Measurements from ENCODE around the gene MYEF2.

Gene MYEF2

DNA sequence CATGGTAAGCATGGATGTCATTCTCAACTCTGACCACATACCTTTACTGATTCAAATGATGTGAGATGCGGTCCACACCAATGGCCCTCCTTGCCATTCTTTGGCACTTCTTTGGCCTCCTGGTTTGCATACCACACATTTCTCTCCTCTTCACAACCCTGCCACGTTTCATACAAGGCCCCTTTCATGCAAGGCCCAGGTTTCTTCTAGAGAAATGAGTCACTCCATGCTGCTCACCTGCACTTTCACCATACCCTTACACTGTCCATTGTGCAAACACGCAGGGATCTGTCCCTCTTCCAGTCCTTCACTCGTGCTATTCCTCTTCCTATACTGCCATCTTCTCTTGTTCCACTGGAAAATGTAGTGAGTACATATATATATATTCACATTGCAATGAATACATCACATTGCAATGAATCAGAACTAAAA lies 81.7 kb downstream of the MYEF2 start:
- no peaks in the 10 kb centered on the region for H3K4me1 ChIP-seq (ENCODE audit: control insufficient read depth in 5 of 5, insufficient read depth in 5 of 5, low read length in 5 of 5)
- H3K27ac ChIP-seq (ENCODE audit: low read depth, low read length) = no peak overlapping the region
- H3K9me3 ChIP-seq (ENCODE audit: control insufficient read depth in 5 of 5, low read length in 5 of 5) = no peaks in the 10 kb centered on the region
- no peak overlapping the region for H3K4me3 ChIP-seq (ENCODE audit: low read depth in 1 of 5, low read length in 5 of 5)
- no peaks in the 10 kb centered on the region for H3K36me3 ChIP-seq (ENCODE audit: control insufficient read depth in 5 of 5, insufficient read depth in 5 of 5, low read length in 5 of 5)
- no peak overlapping the region for H3K9ac ChIP-seq (ENCODE audit: low read length in 5 of 5)
- no peaks in the 10 kb centered on the region for H3K27me3 ChIP-seq (ENCODE audit: control insufficient read depth in 5 of 5, insufficient read depth in 4 of 5, low read length in 5 of 5)

DNA sequence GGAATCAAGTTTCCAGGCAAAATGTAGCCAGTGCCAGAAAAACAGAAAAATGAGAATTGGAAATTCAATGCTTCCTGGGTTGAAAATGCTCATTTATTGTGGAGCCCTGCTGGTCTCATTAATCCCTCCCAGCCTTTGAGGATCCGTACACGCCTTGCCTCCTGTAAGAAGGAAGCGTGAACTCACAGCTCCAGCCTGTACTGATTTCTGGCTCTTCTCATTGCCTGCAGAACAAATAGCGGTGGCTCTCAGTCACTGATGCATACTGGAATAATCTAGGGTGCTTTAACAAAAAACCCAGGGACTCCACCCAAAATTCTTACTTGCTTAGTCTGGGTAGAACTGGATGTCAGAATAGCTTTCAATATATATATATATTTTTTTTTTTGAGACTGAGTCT lies 86.6 kb downstream of the MYEF2 start:
- Histone ChIP-seq H3K9ac (ENCODE audit: low read length in 5 of 5) (no peak overlapping the region), H3K9me3 (ENCODE audit: control insufficient read depth in 5 of 5, low read length in 5 of 5) (no peaks in the 10 kb centered on the region), H3K36me3 (ENCODE audit: control insufficient read depth in 5 of 5, insufficient read depth in 5 of 5, low read length in 5 of 5) (no peaks in the 10 kb centered on the region), H3K27me3 (ENCODE audit: control insufficient read depth in 5 of 5, insufficient read depth in 4 of 5, low read length in 5 of 5) (no peaks in the 10 kb centered on the region), H3K4me3 (ENCODE audit: low read depth in 1 of 5, low read length in 5 of 5) (no peak overlapping the region), H3K27ac (ENCODE audit: low read depth, low read length) (no peak overlapping the region), H3K4me1 (ENCODE audit: control insufficient read depth in 5 of 5, insufficient read depth in 5 of 5, low read length in 5 of 5) (peaks cover 0 to 10% (median 3%) of the 10 kb centered on the region in 5 donors)

DNA sequence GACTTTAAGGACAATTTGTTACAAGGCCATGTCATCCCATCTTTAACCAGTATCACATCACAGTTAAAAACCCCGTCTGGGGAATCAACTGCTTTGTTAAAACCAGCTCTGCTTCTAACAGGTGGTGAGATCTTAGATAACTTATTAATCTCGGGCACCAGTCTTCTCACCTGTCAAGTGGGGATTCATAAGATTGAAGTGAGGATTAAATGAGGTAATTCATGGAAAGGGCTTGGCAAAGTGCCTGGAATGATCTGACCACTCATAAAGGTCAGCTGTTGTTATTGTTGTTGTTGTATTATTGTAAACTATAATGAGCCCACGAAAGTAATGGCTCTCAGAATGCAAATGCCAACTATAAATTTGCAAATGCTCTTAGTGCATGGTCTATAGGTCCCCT lies 87.4 kb downstream of the MYEF2 start:
- H3K4me3 ChIP-seq (ENCODE audit: low read depth in 1 of 5, low read length in 5 of 5) = no peak overlapping the region
- no peak overlapping the region for H3K9ac ChIP-seq (ENCODE audit: low read length in 5 of 5)
- H3K27ac ChIP-seq (ENCODE audit: low read depth, low read length) = no peak overlapping the region
- no peaks in the 10 kb centered on the region for H3K9me3 ChIP-seq (ENCODE audit: control insufficient read depth in 5 of 5, low read length in 5 of 5)
- H3K36me3 ChIP-seq (ENCODE audit: control insufficient read depth in 5 of 5, insufficient read depth in 5 of 5, low read length in 5 of 5) = no peaks in the 10 kb centered on the region
- H3K27me3 ChIP-seq (ENCODE audit: control insufficient read depth in 5 of 5, insufficient read depth in 4 of 5, low read length in 5 of 5) = no peaks in the 10 kb centered on the region
- peaks cover 0 to 15% (median 6%) of the 10 kb centered on the region in 5 donors for H3K4me1 ChIP-seq (ENCODE audit: control insufficient read depth in 5 of 5, insufficient read depth in 5 of 5, low read length in 5 of 5)

DNA sequence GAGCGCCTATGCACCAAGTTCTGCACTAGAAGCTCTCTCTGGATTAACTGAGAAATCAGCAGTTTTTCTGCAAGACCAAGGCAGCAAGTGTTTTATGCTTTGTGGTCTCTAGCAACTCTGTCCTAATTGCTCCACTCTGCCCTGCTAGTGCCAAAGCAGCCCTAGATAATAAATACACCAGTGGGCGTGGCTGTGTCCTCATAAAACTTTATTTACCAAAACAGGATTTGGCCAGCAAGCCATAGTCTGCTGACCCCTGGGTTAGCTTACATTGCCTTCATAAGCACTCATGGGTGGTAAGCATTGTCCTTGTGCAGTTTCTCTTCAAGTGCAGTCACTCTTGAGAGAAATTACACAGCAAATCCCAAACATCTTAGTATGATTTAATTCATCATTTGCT lies 88.0 kb downstream of the MYEF2 start:
- Histone ChIP-seq H3K4me3 (ENCODE audit: low read depth in 1 of 5, low read length in 5 of 5) (no peak overlapping the region), H3K9me3 (ENCODE audit: control insufficient read depth in 5 of 5, low read length in 5 of 5) (no peaks in the 10 kb centered on the region), H3K9ac (ENCODE audit: low read length in 5 of 5) (no peak overlapping the region), H3K4me1 (ENCODE audit: control insufficient read depth in 5 of 5, insufficient read depth in 5 of 5, low read length in 5 of 5) (peaks cover 0 to 15% (median 6%) of the 10 kb centered on the region in 5 donors), H3K27me3 (ENCODE audit: control insufficient read depth in 5 of 5, insufficient read depth in 4 of 5, low read length in 5 of 5) (no peaks in the 10 kb centered on the region), H3K27ac (ENCODE audit: low read depth, low read length) (no peak overlapping the region), H3K36me3 (ENCODE audit: control insufficient read depth in 5 of 5, insufficient read depth in 5 of 5, low read length in 5 of 5) (no peaks in the 10 kb centered on the region)

DNA sequence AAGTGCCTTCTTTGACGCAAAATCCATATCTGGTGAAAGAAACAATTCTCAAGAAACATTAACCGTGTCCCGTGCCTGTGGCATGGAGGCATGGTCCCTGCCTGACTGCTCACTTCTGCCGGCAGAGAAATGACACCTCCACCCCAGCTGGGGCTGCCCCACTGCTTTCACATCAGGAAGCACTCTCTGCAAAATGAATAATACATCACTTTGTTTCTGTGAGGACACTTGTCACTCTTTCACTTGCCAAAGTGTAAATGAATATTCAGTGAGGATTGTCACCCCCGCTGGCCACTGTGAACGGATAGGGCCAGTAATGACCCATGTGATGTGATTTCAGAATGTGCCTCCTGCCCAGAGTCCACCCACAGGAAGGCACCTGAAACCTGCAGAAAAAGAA lies 88.4 kb downstream of the MYEF2 start:
- no peak overlapping the region for H3K27ac ChIP-seq (ENCODE audit: low read depth, low read length)
- H3K4me3 ChIP-seq (ENCODE audit: low read depth in 1 of 5, low read length in 5 of 5) = no peak overlapping the region
- no peaks in the 10 kb centered on the region for H3K27me3 ChIP-seq (ENCODE audit: control insufficient read depth in 5 of 5, insufficient read depth in 4 of 5, low read length in 5 of 5)
- no peaks in the 10 kb centered on the region for H3K9me3 ChIP-seq (ENCODE audit: control insufficient read depth in 5 of 5, low read length in 5 of 5)
- H3K36me3 ChIP-seq (ENCODE audit: control insufficient read depth in 5 of 5, insufficient read depth in 5 of 5, low read length in 5 of 5) = no peaks in the 10 kb centered on the region
- peaks cover 0 to 15% (median 6%) of the 10 kb centered on the region in 5 donors for H3K4me1 ChIP-seq (ENCODE audit: control insufficient read depth in 5 of 5, insufficient read depth in 5 of 5, low read length in 5 of 5)
- no peak overlapping the region for H3K9ac ChIP-seq (ENCODE audit: low read length in 5 of 5)

DNA sequence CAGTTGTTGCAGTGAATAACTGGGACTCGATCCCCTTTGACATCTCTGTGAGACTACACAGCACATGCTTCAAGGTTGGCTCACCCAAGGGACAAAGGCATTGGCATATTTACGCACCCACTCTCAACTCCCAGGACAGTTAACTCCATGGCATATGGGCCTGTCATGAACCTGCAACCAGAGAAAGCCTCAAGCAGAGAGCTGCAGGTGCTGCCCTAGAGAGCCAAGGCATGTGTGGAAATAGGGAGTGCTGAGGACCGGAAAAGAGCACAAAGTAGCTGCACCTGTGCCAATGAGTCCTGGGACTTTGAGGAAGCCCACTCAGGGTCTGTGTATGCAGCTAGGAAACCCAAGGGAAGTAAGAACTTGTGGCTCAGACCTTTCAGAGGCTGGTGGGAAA lies 90.3 kb downstream of the MYEF2 start:
- no peaks in the 10 kb centered on the region for H3K27me3 ChIP-seq (ENCODE audit: control insufficient read depth in 5 of 5, insufficient read depth in 4 of 5, low read length in 5 of 5)
- H3K9me3 ChIP-seq (ENCODE audit: control insufficient read depth in 5 of 5, low read length in 5 of 5) = no peaks in the 10 kb centered on the region
- H3K4me1 ChIP-seq (ENCODE audit: control insufficient read depth in 5 of 5, insufficient read depth in 5 of 5, low read length in 5 of 5) = peaks cover 0 to 15% (median 6%) of the 10 kb centered on the region in 5 donors
- no peak overlapping the region for H3K27ac ChIP-seq (ENCODE audit: low read depth, low read length)
- no peak overlapping the region for H3K4me3 ChIP-seq (ENCODE audit: low read depth in 1 of 5, low read length in 5 of 5)
- no peaks in the 10 kb centered on the region for H3K36me3 ChIP-seq (ENCODE audit: control insufficient read depth in 5 of 5, insufficient read depth in 5 of 5, low read length in 5 of 5)
- no peak overlapping the region for H3K9ac ChIP-seq (ENCODE audit: low read length in 5 of 5)

DNA sequence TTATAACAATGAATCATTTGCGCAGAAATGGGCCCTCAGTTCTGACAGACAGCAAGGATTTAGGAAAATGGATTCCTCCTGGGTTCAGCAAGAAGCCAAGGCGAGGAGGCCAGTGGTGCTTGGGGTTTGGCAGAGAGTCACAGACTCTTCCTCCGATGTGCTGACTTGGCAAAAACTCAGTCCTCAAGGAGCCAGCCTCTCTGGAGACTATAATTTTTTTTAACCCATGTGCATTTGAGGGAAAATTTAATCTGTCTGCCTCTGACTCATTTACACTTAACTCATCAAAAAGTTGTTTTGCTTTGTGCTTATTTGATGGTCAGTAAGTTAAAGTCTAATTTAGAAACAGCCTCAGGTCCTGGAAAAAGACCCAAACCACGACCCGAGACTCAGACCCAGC lies 91.5 kb downstream of the MYEF2 start:
- Histone ChIP-seq H3K4me1 (ENCODE audit: control insufficient read depth in 5 of 5, insufficient read depth in 5 of 5, low read length in 5 of 5) (peaks cover 0 to 15% (median 6%) of the 10 kb centered on the region in 5 donors), H3K9me3 (ENCODE audit: control insufficient read depth in 5 of 5, low read length in 5 of 5) (no peaks in the 10 kb centered on the region), H3K4me3 (ENCODE audit: low read depth in 1 of 5, low read length in 5 of 5) (no peak overlapping the region), H3K27me3 (ENCODE audit: control insufficient read depth in 5 of 5, insufficient read depth in 4 of 5, low read length in 5 of 5) (no peaks in the 10 kb centered on the region), H3K9ac (ENCODE audit: low read length in 5 of 5) (no peak overlapping the region), H3K36me3 (ENCODE audit: control insufficient read depth in 5 of 5, insufficient read depth in 5 of 5, low read length in 5 of 5) (no peaks in the 10 kb centered on the region), H3K27ac (ENCODE audit: low read depth, low read length) (no peak overlapping the region)

DNA sequence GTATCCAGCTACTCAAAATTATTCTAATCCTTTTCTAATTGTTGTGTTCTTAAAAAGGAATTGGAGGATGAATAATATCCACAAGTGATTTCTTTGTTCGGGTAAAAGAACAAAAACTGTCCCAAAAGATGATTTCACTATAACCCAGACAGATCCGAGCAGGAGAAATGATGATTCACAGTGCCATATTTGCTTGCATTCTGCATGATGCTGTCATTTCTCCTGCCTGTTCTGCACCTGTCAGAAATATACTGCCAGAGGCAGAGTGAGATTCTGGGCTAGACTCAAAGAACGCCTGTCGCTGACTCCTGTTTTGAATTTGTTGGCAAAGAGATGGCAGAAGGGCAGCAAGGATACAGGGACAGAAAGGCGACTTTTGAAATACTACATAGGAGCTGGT lies 92.0 kb downstream of the MYEF2 start:
- Histone ChIP-seq H3K9me3 (ENCODE audit: control insufficient read depth in 5 of 5, low read length in 5 of 5) (no peaks in the 10 kb centered on the region), H3K4me1 (ENCODE audit: control insufficient read depth in 5 of 5, insufficient read depth in 5 of 5, low read length in 5 of 5) (peaks cover 0 to 15% (median 6%) of the 10 kb centered on the region in 5 donors), H3K27ac (ENCODE audit: low read depth, low read length) (no peak overlapping the region), H3K27me3 (ENCODE audit: control insufficient read depth in 5 of 5, insufficient read depth in 4 of 5, low read length in 5 of 5) (no peaks in the 10 kb centered on the region), H3K9ac (ENCODE audit: low read length in 5 of 5) (no peak overlapping the region), H3K4me3 (ENCODE audit: low read depth in 1 of 5, low read length in 5 of 5) (no peak overlapping the region), H3K36me3 (ENCODE audit: control insufficient read depth in 5 of 5, insufficient read depth in 5 of 5, low read length in 5 of 5) (no peaks in the 10 kb centered on the region)

DNA sequence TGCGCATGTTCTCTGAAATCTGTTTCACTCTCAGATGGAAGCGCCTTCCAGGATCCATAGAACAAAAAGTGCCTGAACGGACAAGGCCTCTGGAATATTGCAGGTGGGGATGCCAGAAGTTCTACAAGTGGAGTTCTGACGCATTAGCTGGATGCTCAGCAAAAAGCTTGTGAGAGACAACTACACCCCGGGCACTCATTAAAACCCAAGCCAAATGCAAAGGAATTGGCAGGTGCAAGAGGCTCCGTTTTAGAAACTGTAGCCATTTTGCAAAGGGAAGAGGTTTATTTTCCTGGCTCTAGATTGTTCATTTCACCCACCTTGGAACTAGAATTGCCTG lies 92.5 kb downstream of the MYEF2 start:
- Histone ChIP-seq H3K4me1 (ENCODE audit: control insufficient read depth in 5 of 5, insufficient read depth in 5 of 5, low read length in 5 of 5) (peaks cover 0 to 15% (median 6%) of the 10 kb centered on the region in 5 donors), H3K27me3 (ENCODE audit: control insufficient read depth in 5 of 5, insufficient read depth in 4 of 5, low read length in 5 of 5) (no peaks in the 10 kb centered on the region), H3K27ac (ENCODE audit: low read depth, low read length) (no peak overlapping the region), H3K36me3 (ENCODE audit: control insufficient read depth in 5 of 5, insufficient read depth in 5 of 5, low read length in 5 of 5) (no peaks in the 10 kb centered on the region), H3K9me3 (ENCODE audit: control insufficient read depth in 5 of 5, low read length in 5 of 5) (no peaks in the 10 kb centered on the region), H3K4me3 (ENCODE audit: low read depth in 1 of 5, low read length in 5 of 5) (no peak overlapping the region), H3K9ac (ENCODE audit: low read length in 5 of 5) (no peak overlapping the region)

DNA sequence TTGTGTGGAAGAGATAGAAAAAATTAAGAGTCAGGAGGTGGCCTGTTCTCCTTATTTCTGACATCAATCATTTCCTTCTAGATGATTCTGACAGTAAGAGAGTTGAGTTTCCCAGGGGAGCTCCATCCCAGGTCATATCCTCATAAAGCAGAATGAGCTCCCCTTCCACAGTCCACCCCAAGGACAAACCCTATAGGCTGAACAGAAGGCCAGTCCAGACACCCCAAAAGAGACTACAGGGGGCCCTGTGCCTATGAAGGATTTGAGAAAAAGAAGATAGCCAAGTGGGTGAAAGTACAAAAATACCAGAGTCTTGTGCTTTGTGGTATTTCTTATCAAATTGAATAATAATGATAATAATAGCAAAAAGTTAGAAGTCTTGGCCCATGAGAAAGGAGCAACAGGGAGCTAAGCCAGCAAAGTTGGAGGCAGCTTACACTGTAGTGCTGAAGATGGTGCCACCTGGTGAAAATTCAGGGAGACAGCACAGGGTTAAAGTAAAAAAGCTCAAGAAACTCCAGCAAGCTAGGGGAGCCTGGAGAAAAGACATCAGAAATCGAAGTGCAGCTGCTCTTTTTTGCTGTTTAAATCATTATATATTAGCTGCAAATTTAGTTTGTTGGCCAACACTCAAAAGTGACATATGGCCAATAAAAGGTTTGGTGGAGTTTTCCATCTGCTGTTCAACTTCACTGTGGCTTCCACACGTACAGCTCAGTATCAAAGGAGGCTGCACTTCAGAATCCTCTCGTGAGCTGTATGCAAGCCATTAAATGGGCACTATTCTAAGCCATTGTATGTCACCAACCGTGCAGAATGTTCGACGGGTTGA lies 93.1 kb downstream of the MYEF2 start:
- no peaks in the 10 kb centered on the region for H3K27me3 ChIP-seq (ENCODE audit: control insufficient read depth in 5 of 5, insufficient read depth in 4 of 5, low read length in 5 of 5)
- no peaks in the 10 kb centered on the region for H3K9me3 ChIP-seq (ENCODE audit: control insufficient read depth in 5 of 5, low read length in 5 of 5)
- H3K4me3 ChIP-seq (ENCODE audit: low read depth in 1 of 5, low read length in 5 of 5) = no peak overlapping the region
- H3K27ac ChIP-seq (ENCODE audit: low read depth, low read length) = no peak overlapping the region
- H3K36me3 ChIP-seq (ENCODE audit: control insufficient read depth in 5 of 5, insufficient read depth in 5 of 5, low read length in 5 of 5) = no peaks in the 10 kb centered on the region
- H3K4me1 ChIP-seq (ENCODE audit: control insufficient read depth in 5 of 5, insufficient read depth in 5 of 5, low read length in 5 of 5) = peaks cover 0 to 13% (median 6%) of the 10 kb centered on the region in 5 donors
- no peak overlapping the region for H3K9ac ChIP-seq (ENCODE audit: low read length in 5 of 5)
